Measurements from ENCODE around the gene PLEKHM1. TPM values are rescaled to one million over a fixed set of nuclear protein-coding genes. Genes with fewer than 3 reads are reported as not detected.

Gene PLEKHM1
- polyA plus RNA-seq, 3 donors, result 12.8 to 41.5 (median 15.0) TPM

DNA sequence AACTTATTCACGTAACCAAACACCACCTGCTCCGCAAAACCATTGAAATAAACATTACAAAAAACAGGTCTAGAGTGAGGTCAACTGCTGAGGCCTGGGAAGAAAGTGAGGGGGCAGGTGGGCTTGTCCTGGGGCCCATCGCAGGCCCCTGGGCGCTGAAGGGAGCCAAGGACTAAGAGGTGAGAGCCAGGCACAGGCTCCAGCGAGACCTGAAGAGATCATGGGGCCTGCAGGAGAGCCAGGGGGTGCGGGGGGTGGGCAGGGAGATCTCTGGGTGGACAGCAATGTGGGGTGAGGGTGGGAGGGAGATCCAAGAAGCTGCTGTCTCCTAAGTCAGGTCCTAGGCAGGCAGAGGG is 65.8 kb downstream of the PLEKHM1 start:
- DNase-seq, result no peak
- WGBS (ENCODE audit: insufficient coverage), result 100% methylated on average over 3 of the region's 6 CpGs
- Histone ChIP-seq H3K4me1 (ENCODE audit: control insufficient read depth in 1 of 2, insufficient read depth in 2 of 2, low read length in 2 of 2) (peaks cover 48 to 55% of the 10 kb centered on the region in 2 donors), H3K27me3 (ENCODE audit: control insufficient read depth in 2 of 2, insufficient read depth in 2 of 2, low read length in 2 of 2) (no peaks in the 10 kb centered on the region), H3K27ac (ENCODE audit: low read depth in 1 of 2, low read length in 2 of 2) (no peak overlapping the region), H3K9ac (ENCODE audit: insufficient read depth, low read length, poor library complexity, severe bottlenecking) (no peak overlapping the region), H3K9me3 (replicated peaks in 1 of 2; ENCODE audit: control insufficient read depth in 1 of 2, insufficient read depth in 1 of 2, low read length in 2 of 2) (no peaks in the 10 kb centered on the region), H4K20me1 (ENCODE audit: insufficient read depth, low read length) (peaks cover 81% of the 10 kb centered on the region), H3K79me2 (ENCODE audit: insufficient read depth, low read length) (peaks cover 77% of the 10 kb centered on the region), H3K4me3 (replicated peaks in 1 of 3; ENCODE audit: low read depth in 2 of 3, low read length in 3 of 3) (no peak overlapping the region), H3K36me3 (replicated peaks in 1 of 2; ENCODE audit: control insufficient read depth in 1 of 2, insufficient read depth in 2 of 2, low read length in 2 of 2) (peaks cover 10 to 50% of the 10 kb centered on the region in 2 donors), H2AFZ (ENCODE audit: insufficient read depth, low read depth, low read length, poor library complexity, severe bottlenecking) (no peak overlapping the region), H3K4me2 (replicated peaks; ENCODE audit: extremely low read depth, low read length, poor library complexity, severe bottlenecking) (no peak overlapping the region)
- Mint-ChIP-seq H3K4me1 (peaks cover 53% of the 10 kb centered on the region), H3K36me3 (peaks cover 48 to 65% of the 10 kb centered on the region in 2 donors), H3K4me3 (no peak overlapping the region), H3K27ac (no peak overlapping the region), H3K9me3 (no peaks in the 10 kb centered on the region), H3K27me3 (ENCODE audit: low read depth in 3 of 3) (peaks cover 0 to 1% (median 0%) of the 10 kb centered on the region in 3 donors)
- intact Hi-C loops (cut with micrococcal nuclease), result no loop called here
- no peak for TF ChIP-seq CTCF (IDR thresholded peaks at IDR 0.05)

DNA sequence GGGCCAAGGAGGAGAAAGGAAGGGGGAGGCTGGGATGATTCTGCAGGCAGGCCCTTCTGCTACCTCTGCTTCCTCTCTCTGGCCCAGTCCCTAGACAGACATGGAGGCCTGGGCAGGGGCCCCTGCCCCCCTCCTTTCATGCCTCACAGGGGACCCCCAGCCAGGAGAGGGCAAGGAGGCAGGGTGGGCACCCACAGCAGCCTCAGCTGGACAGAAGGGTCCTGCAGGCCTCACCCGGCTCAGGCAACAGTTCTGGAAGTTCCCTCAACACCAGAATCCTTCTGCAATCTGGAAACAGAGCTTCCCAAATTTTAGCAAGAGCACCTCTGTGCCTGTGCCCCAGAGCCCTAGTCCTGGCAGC is 66.6 kb downstream of the PLEKHM1 start:
- H3K4me2 ChIP-seq (replicated peaks; ENCODE audit: extremely low read depth, low read length, poor library complexity, severe bottlenecking), result no peak overlapping the region
- no peak overlapping the region for H3K9ac ChIP-seq (ENCODE audit: insufficient read depth, low read length, poor library complexity, severe bottlenecking)

More for the DNA sequence above, 66.6 kb downstream of the PLEKHM1 start:
- 90% methylated on average over 1 of the region's 1 CpG for WGBS (ENCODE audit: insufficient coverage)
- H3K36me3 Mint-ChIP-seq, result peaks cover 47 to 67% of the 10 kb centered on the region in 2 donors
- peaks cover 11 to 54% of the 10 kb centered on the region in 2 donors for H3K36me3 ChIP-seq (replicated peaks in 1 of 2; ENCODE audit: control insufficient read depth in 1 of 2, insufficient read depth in 2 of 2, low read length in 2 of 2)
- H3K4me3 ChIP-seq (replicated peaks in 1 of 3; ENCODE audit: low read depth in 2 of 3, low read length in 3 of 3), result no peak overlapping the region
- intact Hi-C loops (cut with micrococcal nuclease), result no loop called here
- no peaks in the 10 kb centered on the region for H3K9me3 ChIP-seq (replicated peaks in 1 of 2; ENCODE audit: control insufficient read depth in 1 of 2, insufficient read depth in 1 of 2, low read length in 2 of 2)
- no peaks in the 10 kb centered on the region for H3K27me3 ChIP-seq (ENCODE audit: control insufficient read depth in 2 of 2, insufficient read depth in 2 of 2, low read length in 2 of 2)
- DNase-seq, result no peak
- H3K4me1 Mint-ChIP-seq, result peaks cover 49% of the 10 kb centered on the region
- H3K79me2 ChIP-seq (ENCODE audit: insufficient read depth, low read length), result peaks cover 82% of the 10 kb centered on the region
- H3K27ac Mint-ChIP-seq, result peak overlapping the region in 2 of 7 donors; percentile 31 to 32
- TF ChIP-seq CTCF (IDR thresholded peaks at IDR 0.05), result no peak
- peaks cover 78% of the 10 kb centered on the region for H4K20me1 ChIP-seq (ENCODE audit: insufficient read depth, low read length)
- no peak overlapping the region for H3K4me3 Mint-ChIP-seq
- peaks cover 0 to 1% (median 0%) of the 10 kb centered on the region in 3 donors for H3K27me3 Mint-ChIP-seq (ENCODE audit: low read depth in 3 of 3)
- H3K4me1 ChIP-seq (ENCODE audit: control insufficient read depth in 1 of 2, insufficient read depth in 2 of 2, low read length in 2 of 2), result peaks cover 41 to 47% of the 10 kb centered on the region in 2 donors
- H3K27ac ChIP-seq (ENCODE audit: low read depth in 1 of 2, low read length in 2 of 2), result peak overlapping the region; percentile 12 to 26
- H2AFZ ChIP-seq (ENCODE audit: insufficient read depth, low read depth, low read length, poor library complexity, severe bottlenecking), result no peak overlapping the region
- H3K9me3 Mint-ChIP-seq, result no peaks in the 10 kb centered on the region

Measured in CD14-positive monocyte (primary cell).